ENCODE measurements around the gene SLC25A12. TPM values are rescaled to one million over a fixed set of nuclear protein-coding genes. Genes with fewer than 3 reads are reported as not detected.

Gene SLC25A12
- total and polyA plus RNA-seq, 9 donors: 15.6 to 34.1 (median 21.6) TPM

- no peak for DNase-seq
- Histone ChIP-seq H3K4me1 (ENCODE audit: insufficient read depth) (no peaks in the 10 kb centered on the region), H3K36me3 (no peaks in the 10 kb centered on the region), H3K9me3 (no peaks in the 10 kb centered on the region), H3K4me3 (no peak overlapping the region), H3K27ac (no peak overlapping the region), H3K27me3 (no peaks in the 10 kb centered on the region)
- no peak for TF ChIP-seq EP300 (IDR thresholded peaks at IDR 0.05)
- no peak for TF ChIP-seq POLR2A (IDR thresholded peaks at IDR 0.05)
- TF ChIP-seq, protein P1, sequence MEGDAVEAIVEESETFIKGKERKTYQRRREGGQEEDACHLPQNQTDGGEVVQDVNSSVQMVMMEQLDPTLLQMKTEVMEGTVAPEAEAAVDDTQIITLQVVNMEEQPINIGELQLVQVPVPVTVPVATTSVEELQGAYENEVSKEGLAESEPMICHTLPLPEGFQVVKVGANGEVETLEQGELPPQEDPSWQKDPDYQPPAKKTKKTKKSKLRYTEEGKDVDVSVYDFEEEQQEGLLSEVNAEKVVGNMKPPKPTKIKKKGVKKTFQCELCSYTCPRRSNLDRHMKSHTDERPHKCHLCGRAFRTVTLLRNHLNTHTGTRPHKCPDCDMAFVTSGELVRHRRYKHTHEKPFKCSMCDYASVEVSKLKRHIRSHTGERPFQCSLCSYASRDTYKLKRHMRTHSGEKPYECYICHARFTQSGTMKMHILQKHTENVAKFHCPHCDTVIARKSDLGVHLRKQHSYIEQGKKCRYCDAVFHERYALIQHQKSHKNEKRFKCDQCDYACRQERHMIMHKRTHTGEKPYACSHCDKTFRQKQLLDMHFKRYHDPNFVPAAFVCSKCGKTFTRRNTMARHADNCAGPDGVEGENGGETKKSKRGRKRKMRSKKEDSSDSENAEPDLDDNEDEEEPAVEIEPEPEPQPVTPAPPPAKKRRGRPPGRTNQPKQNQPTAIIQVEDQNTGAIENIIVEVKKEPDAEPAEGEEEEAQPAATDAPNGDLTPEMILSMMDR (IDR thresholded peaks at IDR 0.05): no peak
- 60 to 64% (median 63%) methylated on average over 6 of the region's 6 CpGs for WGBS, 3 donors
- intact Hi-C loops (cut with DNase I): no loop called here
Measured at GRCh38 chr2:171793691-171794678, 100.1 kb downstream of the SLC25A12 start.

GRCh38 chr2:171792886-171793580 is 101.0 kb downstream of the SLC25A12 start:
- intact Hi-C loops (cut with DNase I): no loop called here
- H3K27me3 ChIP-seq: no peaks in the 10 kb centered on the region
- no peak overlapping the region for H3K4me3 ChIP-seq
- no peaks in the 10 kb centered on the region for H3K4me1 ChIP-seq (ENCODE audit: insufficient read depth)
- 80 to 90% (median 83%) methylated on average over 4 of the region's 4 CpGs for WGBS, 3 donors
- H3K36me3 ChIP-seq: no peaks in the 10 kb centered on the region
- no peaks in the 10 kb centered on the region for H3K9me3 ChIP-seq
- H3K27ac ChIP-seq: no peak overlapping the region
- no peak for DNase-seq
- TF ChIP-seq, protein P1 (IDR thresholded peaks at IDR 0.05): no peak
- TF ChIP-seq POLR2A (IDR thresholded peaks at IDR 0.05) (no peak), EP300 (IDR thresholded peaks at IDR 0.05) (no peak)

- TF ChIP-seq POLR2A (IDR thresholded peaks at IDR 0.05) (no peak), EP300 (IDR thresholded peaks at IDR 0.05) (no peak)
- TF ChIP-seq, protein P1 (IDR thresholded peaks at IDR 0.05): no peak
- no peaks in the 10 kb centered on the region for H3K36me3 ChIP-seq
Measured at GRCh38 chr2:171792157-171792556, 101.9 kb downstream of the SLC25A12 start.

DNA sequence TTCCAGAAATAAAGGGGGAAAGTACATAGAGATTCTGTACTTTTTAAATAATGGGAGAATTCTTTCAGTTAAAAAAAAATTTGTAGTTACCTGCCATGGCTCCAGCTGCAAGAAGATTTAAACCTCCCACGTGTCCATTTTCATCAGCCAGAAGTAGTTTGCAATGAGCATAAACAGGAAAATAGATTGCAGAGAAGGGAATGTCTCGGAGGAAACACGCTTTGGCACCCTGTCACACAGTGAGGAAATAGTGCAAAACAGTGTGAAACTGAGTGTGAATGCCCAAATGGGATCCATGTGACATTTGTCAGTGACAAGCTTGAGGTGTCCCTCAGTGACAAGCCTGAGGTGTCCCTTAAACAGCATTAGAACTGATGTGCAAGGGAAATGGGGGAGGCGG is 102.7 kb downstream of the SLC25A12 start:
- 64 to 74% (median 72%) methylated on average over 4 of the region's 4 CpGs for WGBS, 3 donors
- intact Hi-C loops (cut with DNase I): no loop called here
- H3K9me3 ChIP-seq: no peaks in the 10 kb centered on the region
- H3K4me3 ChIP-seq: no peak overlapping the region
- H3K4me1 ChIP-seq (ENCODE audit: insufficient read depth): no peaks in the 10 kb centered on the region
- no peaks in the 10 kb centered on the region for H3K27me3 ChIP-seq
- TF ChIP-seq EP300 (IDR thresholded peaks at IDR 0.05) (no peak), POLR2A (IDR thresholded peaks at IDR 0.05) (no peak)
- TF ChIP-seq, protein P1 (IDR thresholded peaks at IDR 0.05): no peak
- no peaks in the 10 kb centered on the region for H3K36me3 ChIP-seq
- no peak overlapping the region for H3K27ac ChIP-seq
- no peak for DNase-seq

More at GRCh38 chr2:171792157-171792556, 101.9 kb downstream of the SLC25A12 start:
- H3K27me3 ChIP-seq: no peaks in the 10 kb centered on the region
- no peak for DNase-seq
- H3K9me3 ChIP-seq: no peaks in the 10 kb centered on the region
- 87 to 96% (median 94%) methylated on average over 3 of the region's 3 CpGs for WGBS, 3 donors
- no peaks in the 10 kb centered on the region for H3K4me1 ChIP-seq (ENCODE audit: insufficient read depth)
- H3K4me3 ChIP-seq: no peak overlapping the region
- no peak overlapping the region for H3K27ac ChIP-seq
- intact Hi-C loops (cut with DNase I): no loop called here

Measured in ovary (tissue), 9 donors.